Body of pancreas (tissue), 4 donors: ENCODE measurements around the gene DCLK3. TPM values are rescaled to one million over a fixed set of nuclear protein-coding genes. Genes with fewer than 3 reads are reported as not detected.

Source experiments
- ATAC-seq: fragments of 150-250 bp; one replicate; pipeline ENCODE4 v1.9.1; 2016
- DNase-seq, 4 donors: peaks; one replicate each; pipeline ENCODE4 v3.0.0-alpha.2; 2019
- H3K27ac ChIP-seq, 4 donors: fragments of 200-600 bp; sonication (generic); 1 replicate in 3 of 4; 2 replicates in 1 of 4; pipeline versions ENCODE4 v1.5.1 to v1.6.1; 2016 to 2019; ENCODE audit warnings: mild to moderate bottlenecking in 1 of 4, mixed read lengths in 1 of 4, moderate library complexity in 1 of 4
- H3K27me3 ChIP-seq, 2 donors: fragments of 200-600 bp; sonication (generic); one replicate each; pipeline ENCODE4 v1.6.0; 2016; ENCODE audit warnings: mild to moderate bottlenecking in 1 of 2
- H3K36me3 ChIP-seq, 2 donors: fragments of 200-600 bp; sonication (generic); replicated peaks in 1 of 2; 2 replicates each; pipeline ENCODE4 v1.5.1; 2016; ENCODE audit warnings: low read depth in 2 of 2; ENCODE audit not compliant: insufficient read depth in 1 of 2
- H3K4me1 ChIP-seq: fragments of 200-600 bp; sonication (generic); one replicate; pipeline ENCODE4 v1.6.0; 2016
- H3K4me3 ChIP-seq, 2 donors: fragments of 200-600 bp; sonication (generic); 1 replicate in 1 of 2; 2 replicates in 1 of 2; pipeline ENCODE4 v1.5.1; 2016 to 2019
- H3K9me3 ChIP-seq, 3 donors: fragments of 200-600 bp; sonication (generic); 1 replicate in 2 of 3; 2 replicates in 1 of 3; pipeline ENCODE4 v1.5.1; 2016
- POLR2A ChIP-seq, 3 donors: fragments of 450-650 bp; IDR thresholded peaks; one replicate each; pipeline ENCODE4 v1.6.1; 2016; ENCODE audit warnings: antibody characterized with exemption in 3 of 3, mild to moderate bottlenecking in 2 of 3
- whole genome bisulfite sequencing, 2 donors: methylation state at CpG; one replicate each; pipeline ENCODE4 v1.1.5; 2017; 5-methylcytosine and 5-hydroxymethylcytosine counted together
- intact Hi-C: fragments of 100-400 bp; cut with DNase I; formaldehyde crosslinking; loops from one replicate; pipeline ENCODE4 v1.15.1; 2023
- total RNA-seq, 2 donors: library from RNA; depleted of rRNA; stranded (reverse); fragments of >200 nt; gene quantifications; one replicate each; pipeline ENCODE4 v1.1.0, GENCODE V29; 2016
- TF ChIP-seq, protein P1 (sequence below), 7 experiments: fragments of 450-650 bp in 4 of 7; fragments of 200-600 bp in 3 of 7; sonication (generic) in 3 of 7; IDR thresholded peaks; one replicate each; pipeline ENCODE4 v1.5.1; 2016 to 2019; ENCODE audit warnings: antibody characterized with exemption in 7 of 7

The DCLK3 gene
- total RNA-seq, 2 donors from 2014 or later, result not detected

DNA sequence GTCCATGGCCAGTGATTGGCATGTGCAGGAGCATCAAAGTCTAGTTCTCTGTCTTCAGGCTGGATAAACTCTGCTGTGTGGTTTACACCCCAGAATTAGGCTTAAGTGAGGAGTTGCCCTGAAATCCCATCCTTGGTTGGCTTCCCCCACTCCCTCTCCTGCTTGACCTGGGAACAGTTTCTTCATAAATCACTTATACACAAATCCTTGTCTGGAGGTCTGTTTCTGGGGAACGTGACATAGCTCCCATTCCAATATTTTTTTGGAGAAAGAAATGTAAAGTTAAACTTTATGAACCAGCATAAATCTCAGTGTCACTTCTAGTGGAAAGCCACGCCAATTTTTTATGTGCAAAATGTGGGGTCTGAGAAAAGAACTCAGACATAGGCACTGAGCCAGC lies 98.2 kb downstream of the DCLK3 start:
- 22 to 43% methylated on average over 2 of the region's 2 CpGs for WGBS, 2 donors
- DNase-seq (no peak), ATAC-seq (no peak)
- Histone ChIP-seq H3K27me3 (no peaks in the 10 kb centered on the region), H3K36me3 (no peaks in the 10 kb centered on the region), H3K4me3 (no peak overlapping the region), H3K27ac (no peak overlapping the region), H3K9me3 (no peaks in the 10 kb centered on the region), H3K4me1 (no peaks in the 10 kb centered on the region)
- TF ChIP-seq, protein P1, sequence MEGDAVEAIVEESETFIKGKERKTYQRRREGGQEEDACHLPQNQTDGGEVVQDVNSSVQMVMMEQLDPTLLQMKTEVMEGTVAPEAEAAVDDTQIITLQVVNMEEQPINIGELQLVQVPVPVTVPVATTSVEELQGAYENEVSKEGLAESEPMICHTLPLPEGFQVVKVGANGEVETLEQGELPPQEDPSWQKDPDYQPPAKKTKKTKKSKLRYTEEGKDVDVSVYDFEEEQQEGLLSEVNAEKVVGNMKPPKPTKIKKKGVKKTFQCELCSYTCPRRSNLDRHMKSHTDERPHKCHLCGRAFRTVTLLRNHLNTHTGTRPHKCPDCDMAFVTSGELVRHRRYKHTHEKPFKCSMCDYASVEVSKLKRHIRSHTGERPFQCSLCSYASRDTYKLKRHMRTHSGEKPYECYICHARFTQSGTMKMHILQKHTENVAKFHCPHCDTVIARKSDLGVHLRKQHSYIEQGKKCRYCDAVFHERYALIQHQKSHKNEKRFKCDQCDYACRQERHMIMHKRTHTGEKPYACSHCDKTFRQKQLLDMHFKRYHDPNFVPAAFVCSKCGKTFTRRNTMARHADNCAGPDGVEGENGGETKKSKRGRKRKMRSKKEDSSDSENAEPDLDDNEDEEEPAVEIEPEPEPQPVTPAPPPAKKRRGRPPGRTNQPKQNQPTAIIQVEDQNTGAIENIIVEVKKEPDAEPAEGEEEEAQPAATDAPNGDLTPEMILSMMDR (IDR thresholded peaks at IDR 0.05), result no peak
- TF ChIP-seq POLR2A (IDR thresholded peaks at IDR 0.05), result no peak
- intact Hi-C loops, result no loop called here

DNA sequence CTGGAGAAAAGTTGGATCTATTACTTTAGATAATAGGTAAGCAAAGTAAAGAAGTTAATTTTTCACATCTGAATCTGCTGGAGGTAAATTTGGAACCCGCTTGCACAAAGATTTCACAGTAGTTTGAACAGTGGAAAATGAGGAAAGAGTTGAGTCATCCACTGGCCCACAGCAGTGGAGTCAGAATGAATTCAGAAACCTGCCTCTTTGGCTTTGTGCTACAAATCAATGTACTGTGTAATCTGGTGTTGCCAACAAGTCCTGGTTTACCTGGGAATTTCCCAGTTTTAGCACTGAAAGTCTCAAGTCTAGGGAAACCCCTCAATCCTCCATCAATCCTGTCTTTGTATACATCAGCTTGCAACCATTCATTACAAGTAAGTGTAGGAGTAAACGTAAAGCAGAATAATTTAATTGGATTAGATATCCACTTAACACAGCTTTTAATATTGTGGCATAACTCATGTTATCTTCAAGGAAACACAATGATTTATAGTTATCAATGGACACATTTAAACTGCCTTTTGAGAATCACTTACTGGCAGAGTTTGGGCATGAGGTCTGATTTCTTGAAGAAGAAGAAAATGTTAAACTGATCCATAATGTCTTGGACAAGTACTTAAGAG lies 100.6 kb downstream of the DCLK3 start:
- 30 to 33% methylated on average over 2 of the region's 2 CpGs for WGBS, 2 donors
- no peak for DNase-seq
- no peak for TF ChIP-seq POLR2A (IDR thresholded peaks at IDR 0.05)
- TF ChIP-seq, protein P1 (IDR thresholded peaks at IDR 0.05), result no peak
- no peaks in the 10 kb centered on the region for H3K9me3 ChIP-seq
- intact Hi-C loops, result no loop called here
- peak overlapping the region in 1 of 4 donors; percentile 61 for H3K27ac ChIP-seq
- H3K4me3 ChIP-seq, result no peak overlapping the region
- H3K27me3 ChIP-seq, result peaks cover 0 to 4% of the 10 kb centered on the region in 2 donors
- ATAC-seq, result peak; percentile 77
- H3K4me1 ChIP-seq, result no peaks in the 10 kb centered on the region
- H3K36me3 ChIP-seq, result no peaks in the 10 kb centered on the region

DNA sequence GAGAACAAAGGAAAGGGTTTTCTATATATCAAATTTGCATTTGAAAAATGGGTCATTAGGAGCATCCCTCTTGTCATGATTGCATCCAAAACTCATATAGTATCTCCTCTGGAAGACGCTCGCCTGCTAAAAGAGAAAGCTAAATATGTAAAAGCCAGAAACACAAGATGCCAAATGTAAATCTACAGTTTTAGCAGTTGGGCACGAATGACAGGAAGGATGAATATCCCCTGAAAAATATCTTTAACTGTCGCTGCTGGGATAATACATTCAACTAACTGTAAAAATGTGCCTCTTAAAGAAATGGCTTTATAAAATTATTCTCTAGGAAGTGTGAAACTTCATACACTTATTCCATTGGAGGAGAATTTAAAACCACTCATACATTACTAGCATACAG lies 101.7 kb downstream of the DCLK3 start:
- H3K27ac ChIP-seq, result no peak overlapping the region
- H3K27me3 ChIP-seq, result peaks cover 0 to 4% of the 10 kb centered on the region in 2 donors
- intact Hi-C loops, result no loop called here
- H3K36me3 ChIP-seq, result no peaks in the 10 kb centered on the region
- WGBS, 2 donors, result 42 to 46% methylated on average over 4 of the region's 4 CpGs
- no peak for ATAC-seq
- no peak for DNase-seq
- no peaks in the 10 kb centered on the region for H3K4me1 ChIP-seq
- no peak for TF ChIP-seq POLR2A (IDR thresholded peaks at IDR 0.05)
- TF ChIP-seq, protein P1 (IDR thresholded peaks at IDR 0.05), result no peak
- H3K9me3 ChIP-seq, result no peaks in the 10 kb centered on the region
- no peak overlapping the region for H3K4me3 ChIP-seq

Other genes with a start within 250 kb of the DCLK3 start
- gene TRANK1, start 180.5 kb upstream of the DCLK3 start, total RNA-seq, result 1 to 10 TPM; 3.6 to 7.8 TPM
- gene EPM2AIP1, start 228.6 kb upstream of the DCLK3 start, total RNA-seq, result 10 to 100 TPM in 1 of 2 donors, 1 to 10 TPM in 1; 9.1 to 10.9 TPM
- gene MLH1, start 229.0 kb upstream of the DCLK3 start, total RNA-seq, result 10 to 100 TPM; 16.9 to 38.9 TPM